ENCODE results near the gene ARHGEF7.

ARHGEF7 gene

DNA sequence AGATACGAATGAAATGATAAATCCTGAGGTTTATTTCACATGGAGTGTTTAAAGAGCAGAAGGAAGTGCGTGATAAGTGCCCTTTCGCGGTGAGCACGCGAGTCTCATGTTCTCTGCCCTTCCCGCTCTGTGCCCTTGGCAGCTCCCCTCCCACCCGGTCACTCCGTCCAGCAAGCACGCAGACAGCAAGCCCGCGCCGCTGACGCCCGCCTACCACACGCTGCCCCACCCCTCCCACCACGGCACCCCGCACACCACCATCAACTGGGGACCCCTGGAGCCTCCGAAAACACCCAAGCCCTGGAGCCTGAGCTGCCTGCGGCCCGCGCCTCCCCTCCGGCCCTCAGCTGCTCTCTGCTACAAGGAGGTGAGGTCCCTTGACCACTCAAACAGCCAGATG lies 167.9 kb downstream of the ARHGEF7 start:
- no peak for DNase-seq

DNA sequence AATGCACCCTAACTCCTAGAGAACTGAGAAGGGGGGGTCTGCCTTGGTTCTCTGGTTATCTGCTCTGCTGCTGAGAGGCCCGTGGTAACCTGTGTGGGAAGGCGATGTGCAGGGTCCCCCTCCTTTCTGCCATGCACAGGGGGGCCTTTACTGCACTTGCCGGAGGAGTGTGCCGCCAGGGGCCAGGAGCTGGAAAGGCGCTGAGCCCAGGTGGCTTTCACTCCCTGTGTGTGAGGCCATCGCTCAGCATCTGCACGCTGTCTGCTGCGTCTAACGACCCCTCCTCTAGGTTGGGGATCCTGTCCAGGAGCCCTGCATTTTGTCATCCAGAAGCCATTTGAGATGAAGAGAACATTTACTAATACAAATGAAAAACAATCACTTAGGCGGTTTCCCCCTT lies 168.3 kb downstream of the ARHGEF7 start:
- DNase-seq = no peak

DNA sequence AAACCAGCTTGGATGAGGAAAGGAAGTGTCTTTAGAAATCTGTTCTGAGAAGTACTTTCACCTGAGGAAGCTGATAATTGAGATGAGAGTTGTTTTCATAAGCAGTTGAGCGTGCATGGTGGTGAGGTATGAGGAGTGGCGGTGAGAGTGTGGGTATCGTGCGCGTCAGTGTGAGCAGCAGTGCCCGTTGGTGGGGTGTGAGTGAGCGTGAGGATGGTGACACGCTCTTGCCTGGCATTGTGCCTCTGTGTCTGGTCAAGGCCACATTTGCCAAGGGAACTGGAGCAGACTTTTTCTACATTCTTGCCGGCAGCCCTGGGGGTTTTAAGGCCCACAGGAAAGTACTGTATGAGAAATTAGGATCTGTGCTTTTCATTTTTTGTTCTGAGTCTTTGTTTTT lies 168.9 kb downstream of the ARHGEF7 start:
- DNase-seq = no peak

DNA sequence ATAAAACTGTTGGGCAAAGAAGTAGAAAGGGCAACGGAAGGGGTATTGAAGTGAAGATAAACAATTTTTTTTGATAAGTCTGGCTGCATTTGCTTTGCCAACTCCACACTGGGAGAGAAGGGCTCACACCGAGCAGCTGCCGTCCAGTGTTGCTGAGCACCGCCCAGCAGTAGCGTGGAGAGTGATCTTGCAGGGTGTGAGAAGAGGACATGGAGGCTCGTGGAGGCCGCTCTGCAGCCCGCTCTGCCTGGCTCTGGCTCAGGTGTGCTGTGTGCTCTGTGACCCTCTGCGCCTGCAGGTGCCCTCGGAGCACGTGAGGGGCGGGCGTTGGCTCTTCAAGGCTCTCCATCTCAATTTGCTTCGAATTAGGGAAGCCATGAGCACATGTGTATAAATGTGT lies 169.5 kb downstream of the ARHGEF7 start:
- no peak for DNase-seq

DNA sequence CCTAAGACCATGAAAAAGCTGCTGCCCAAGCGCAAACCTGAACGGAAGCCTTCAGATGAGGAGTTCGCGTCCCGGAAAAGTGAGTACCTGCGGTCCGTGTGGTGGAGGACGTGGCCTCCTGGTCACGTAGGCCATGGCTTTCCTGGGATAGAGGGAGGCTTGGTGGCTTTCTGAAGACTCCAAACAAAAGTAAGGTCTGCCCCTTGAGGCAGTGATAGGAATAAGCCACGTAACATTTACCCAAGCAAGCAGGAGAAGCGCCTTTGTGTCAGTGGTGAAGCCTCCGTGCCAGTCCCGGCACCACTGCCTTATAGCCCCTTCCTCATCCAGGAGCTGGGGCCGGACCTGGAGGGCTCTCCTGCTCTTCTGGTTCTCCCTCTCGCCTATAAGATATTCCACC lies 171.1 kb downstream of the ARHGEF7 start:
- no peak for DNase-seq

DNA sequence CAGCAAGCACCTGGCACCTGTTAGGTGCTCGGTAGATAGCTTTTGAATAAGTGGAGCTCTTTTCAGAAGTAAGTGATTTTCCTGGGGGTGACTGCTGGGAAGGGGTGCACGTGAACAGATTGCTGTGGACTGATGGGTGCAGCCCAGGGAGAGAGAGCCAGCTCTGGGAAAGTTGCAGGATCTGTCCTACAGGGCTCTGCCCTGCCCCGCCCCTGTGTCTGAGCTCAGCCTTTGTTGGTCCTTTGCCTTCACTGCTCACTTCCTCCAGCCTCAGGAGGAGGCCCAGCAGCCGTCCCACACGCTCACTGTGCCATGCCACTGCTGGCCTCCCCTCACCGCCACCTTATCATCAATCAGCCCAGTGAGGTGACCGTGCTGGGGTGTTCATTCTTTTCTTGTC lies 171.6 kb downstream of the ARHGEF7 start:
- no peak for DNase-seq

DNA sequence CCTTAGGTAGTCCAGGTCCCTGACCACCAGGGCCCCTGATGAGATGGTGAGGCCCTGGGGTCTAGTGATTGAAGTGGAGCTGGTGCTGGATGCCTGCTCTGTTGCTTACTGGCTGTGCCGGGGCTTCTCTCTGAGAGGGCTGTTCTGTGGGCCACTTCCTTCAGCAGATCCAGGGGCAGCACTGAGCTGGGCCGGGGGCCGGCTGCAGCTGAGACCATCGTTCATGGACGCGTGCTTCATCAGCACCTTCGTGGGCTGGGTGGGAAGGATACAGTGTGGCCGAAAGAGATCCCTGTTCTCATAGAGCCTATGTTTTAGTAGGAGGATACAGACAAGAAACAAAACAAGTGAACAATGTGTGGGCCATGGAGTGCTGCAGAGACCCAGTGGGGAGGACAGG lies 172.1 kb downstream of the ARHGEF7 start:
- no peak for DNase-seq

DNA sequence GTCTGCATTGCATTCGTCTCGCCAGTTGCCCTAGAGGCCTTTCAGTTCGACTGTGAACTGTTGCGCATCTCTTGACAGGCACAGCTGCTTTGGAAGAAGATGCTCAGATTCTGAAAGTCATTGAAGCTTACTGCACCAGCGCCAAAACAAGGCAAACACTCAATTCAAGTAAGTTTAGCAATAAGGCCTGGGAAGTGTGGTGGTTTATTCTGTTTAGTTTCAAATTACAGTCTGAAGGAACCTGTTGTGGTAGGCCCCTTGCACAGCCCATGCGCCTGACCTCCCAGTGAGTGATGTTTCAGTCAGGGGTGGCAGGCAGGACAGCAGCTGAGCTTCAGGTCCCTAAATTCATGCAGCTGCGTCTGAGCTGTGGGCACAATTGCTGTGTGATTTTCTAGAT lies 173.2 kb downstream of the ARHGEF7 start:
- no peak for DNase-seq

DNA sequence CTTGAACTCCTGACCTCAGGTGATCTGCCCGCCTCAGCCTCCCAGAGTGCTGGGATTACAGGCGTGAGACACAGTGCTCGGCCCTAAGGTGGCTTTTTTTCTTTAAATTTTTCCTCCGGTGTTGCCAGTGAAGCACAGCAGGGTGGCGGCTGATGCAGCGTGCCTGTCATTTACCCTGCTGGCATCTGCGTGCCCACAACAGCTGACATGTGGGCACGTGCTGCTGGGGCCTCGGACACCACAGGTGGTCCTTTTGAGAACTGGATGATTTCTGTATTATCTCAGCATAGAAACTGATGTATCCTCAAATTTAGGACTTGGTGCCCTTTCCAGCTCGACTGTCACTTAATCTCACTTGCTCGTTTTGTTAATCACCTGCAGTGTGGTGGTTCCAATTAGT lies 174.1 kb downstream of the ARHGEF7 start:
- DNase-seq = no peak

DNA sequence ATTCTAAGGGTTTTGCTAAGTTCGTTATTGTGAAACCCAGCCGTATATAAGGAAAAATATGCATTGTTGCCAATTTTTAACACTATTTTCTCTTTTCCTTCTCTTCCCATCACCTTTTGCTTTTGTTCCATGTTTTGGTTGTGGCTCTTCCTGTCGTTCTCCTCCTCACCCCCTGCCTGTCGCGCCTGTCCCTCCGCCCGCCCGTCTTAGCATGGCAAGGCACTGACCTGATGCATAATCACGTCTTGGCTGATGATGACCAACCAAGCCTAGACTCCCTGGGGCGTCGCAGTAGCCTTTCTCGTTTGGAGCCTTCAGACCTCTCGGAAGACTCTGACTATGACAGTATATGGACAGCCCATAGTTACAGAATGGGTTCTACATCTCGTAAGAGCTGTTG lies 176.8 kb downstream of the ARHGEF7 start:
- DNase-seq = no peak

DNA sequence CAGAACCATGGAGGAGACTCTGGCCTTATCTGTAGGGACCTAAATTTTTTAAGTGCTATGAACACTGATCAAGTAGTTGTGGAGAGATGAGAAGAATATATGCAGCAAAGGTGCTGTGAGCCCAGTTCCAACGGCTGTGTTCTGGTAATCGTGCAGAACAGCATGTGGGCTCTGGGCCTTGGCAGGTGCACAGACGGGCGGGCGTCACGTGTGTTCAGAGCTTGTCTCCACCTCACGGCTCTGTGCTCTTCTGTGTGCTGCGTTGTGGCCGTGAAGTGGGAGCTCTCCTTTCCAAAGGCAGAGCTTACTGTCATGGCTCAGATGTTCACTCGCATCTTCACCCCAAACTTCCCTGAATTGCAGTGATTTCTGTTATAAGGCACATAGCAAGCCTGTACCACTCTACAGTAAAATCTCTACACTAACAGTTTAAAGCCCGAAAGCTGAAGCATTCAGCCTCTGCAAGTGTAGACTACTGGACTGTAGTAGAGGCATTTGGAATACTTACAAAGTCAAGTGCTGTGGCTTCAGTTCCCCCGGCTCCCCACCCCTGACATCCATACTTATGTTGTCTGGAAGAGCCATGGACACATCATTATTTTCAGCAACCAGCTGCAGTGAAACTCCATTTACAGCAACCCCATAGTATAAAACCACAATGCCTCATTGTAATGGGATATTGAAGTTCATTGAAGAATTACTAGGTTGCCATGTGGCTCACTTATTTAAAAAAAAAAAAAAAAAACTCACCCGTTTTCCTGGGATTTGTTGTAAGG lies 177.8 kb downstream of the ARHGEF7 start:
- no peak for DNase-seq

DNA sequence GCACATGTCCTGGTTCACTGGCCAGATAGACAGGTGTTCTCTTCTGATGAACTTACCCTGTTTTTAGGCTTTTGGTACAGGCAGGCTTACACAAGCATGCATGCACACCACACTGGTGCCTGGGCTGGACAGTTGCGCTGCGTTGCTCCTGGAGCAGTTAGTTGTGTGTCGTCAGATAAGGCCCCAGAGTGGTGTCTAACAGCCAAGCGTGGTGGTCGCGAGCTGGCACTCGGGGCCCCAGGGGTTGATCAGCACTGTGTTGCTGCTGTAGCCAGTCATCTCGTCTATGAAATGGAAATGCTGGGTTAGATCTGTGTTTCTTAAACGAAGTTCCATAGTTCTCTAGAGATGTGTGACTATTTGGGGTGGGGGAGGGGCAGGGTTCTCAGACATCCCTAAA lies 180.8 kb downstream of the ARHGEF7 start:
- no peak for DNase-seq

DNA sequence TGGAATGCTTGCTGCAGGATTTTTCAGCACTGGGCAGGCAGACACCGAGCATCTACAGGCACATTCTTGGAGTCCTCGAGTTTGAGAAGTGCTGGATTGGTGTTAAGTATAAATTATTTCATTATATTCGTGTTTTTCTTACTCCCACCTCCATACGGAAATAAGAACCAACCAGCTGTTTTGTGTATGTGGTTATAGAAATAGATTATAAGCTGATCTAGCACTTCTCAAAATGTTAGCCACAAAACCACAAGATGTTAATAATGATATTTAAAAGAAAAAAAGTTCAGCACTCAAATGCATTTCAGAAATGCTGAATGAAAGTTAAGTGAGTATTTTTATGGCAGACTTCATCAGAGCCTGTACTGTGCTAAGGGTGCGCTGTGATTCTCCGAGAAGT lies 181.3 kb downstream of the ARHGEF7 start:
- DNase-seq = no peak

DNA sequence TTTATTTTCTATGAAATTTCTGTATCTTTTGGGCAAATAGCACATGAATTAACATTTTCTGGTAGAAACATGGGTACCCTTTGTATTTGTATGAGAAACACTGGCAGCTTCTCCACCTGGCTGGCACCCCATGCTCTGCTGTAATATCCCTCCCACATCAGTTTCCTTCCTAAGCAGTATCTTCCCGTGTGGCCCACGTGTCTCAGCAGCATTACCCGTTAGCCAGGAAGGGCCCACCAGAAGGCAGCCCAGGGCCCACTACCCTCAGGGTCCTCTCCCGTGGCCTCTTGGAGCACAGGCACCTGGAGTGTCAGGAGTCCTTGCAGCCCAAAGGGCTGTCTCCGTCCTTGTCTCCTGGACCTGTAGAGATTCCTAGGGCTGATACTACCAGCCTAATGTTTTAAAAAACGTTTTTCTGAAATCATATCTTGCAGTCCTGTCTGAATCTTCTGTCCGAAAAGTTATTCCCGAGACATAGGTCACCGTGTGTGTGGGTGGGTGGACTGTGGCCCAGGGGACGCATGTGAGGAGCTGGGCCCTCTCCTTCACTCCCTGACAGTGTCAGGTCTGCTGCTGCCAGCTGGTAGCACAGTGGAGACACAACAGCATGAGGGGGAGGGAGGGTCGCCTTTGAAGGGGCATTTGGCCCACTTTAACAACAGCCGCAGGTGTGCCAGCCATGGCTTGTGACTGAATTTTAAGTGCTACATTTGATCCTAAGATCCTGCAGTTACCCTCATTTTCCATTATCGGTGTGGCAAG lies 183.3 kb downstream of the ARHGEF7 start:
- DNase-seq = no peak

DNA sequence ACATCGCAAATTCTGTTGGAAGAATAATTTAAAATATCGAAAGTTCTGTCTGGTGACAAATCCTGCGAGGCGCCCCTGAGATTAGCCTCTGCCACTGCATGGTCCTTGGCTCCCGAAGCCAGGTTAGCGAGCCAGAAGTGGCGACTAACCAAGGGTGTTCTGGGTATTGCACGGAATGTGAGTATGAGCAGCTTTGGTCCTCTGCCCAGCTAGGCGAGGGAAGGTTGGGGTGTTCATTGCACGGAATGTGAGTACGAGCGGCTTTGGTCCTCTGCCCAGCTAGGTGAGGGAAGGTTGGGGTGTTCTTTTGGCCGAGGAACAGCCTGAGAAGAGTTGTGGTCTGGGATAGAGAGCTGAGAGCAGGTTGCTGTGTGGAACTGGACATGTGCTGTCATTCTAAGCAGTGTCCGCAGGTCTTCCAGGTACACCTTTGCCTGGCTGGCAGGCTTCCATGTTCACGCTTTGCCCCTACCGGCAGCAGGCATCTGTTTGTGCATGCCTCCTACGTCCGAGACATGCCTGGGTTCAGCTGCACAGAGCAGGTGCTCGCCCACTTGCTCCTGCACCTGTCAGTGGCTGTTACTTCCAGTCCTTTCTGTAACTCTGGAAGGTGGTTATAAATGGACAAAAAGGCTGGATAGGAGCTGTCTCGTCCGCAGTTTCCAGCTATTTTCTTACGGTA lies 187.1 kb downstream of the ARHGEF7 start:
- DNase-seq = no peak

DNA sequence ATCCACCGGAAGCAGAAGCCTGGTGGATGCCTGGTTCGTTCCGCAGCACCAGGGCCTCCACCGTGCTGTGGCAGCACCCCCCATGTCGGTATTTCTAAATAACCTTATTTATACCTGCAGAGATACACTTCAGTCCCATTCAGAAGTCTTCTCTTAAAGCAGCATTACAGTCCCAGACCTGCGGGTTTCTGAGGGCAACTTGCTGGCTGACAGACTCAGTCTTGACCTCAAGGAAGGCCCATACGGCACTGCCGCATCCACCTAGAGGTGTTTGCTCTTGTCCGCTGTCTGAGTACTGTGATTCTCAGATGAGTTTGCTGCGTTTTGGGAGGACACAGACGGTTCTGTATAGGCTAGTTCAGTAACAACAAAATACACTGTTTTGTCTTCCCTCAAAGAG lies 188.4 kb downstream of the ARHGEF7 start:
- no peak for DNase-seq

DNA sequence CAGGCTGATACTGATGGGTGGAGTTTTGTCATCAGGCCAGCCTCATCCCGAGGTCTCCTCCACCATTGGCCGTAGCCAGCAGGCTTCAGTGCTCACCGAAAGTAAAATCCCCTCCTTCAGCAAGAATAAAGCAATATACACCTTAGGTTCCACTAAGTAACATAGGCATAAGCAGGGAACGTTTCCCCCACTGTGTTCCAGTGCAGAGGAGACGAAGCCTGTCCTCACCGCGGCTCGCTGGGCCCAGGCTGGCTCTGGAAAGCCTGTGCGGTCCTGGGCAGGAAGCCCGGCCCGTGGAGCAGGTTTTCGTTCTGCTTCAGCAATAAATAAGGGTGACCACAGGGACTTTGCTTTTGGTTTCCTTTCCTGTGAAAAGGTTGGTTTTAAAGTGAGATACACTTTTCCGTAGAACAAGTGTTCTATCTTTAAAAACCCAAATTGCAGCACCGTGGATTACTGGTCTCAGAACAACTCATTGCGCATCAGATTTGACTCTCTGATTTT lies 189.0 kb downstream of the ARHGEF7 start:
- DNase-seq = no peak

DNA sequence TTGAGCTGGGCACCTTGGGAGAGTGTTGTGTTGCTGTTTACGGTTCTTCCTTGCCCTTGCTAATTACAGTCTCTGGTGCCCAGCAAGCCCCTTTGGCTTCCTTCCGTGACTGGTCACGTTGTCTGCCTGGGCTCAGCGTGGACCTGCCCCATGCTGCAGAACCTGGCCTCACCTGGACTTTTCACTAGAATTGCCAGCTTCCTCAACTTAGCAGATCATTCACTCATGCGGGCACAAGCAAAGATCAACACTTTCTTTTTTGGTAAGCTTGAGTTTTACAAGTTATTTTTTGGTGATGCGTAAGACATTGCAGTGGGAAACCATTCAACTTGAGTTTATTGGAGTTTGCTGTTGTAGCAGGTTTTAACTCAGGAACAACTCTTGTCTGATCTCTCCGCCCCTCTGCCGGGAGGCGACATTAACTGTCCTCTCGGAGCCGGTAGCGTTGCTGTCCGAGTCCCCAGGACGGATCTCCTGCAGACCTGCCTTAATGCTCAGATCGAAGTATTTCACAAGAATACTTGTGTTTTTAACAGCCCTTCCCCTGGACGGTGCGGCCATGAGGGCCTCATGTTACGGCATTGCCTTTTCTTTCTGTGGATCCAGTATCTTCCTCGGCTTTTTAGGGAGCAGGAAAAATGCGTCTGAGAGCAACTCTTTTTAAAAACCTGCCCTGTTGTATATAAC lies 189.6 kb downstream of the ARHGEF7 start:
- DNase-seq = no peak

DNA sequence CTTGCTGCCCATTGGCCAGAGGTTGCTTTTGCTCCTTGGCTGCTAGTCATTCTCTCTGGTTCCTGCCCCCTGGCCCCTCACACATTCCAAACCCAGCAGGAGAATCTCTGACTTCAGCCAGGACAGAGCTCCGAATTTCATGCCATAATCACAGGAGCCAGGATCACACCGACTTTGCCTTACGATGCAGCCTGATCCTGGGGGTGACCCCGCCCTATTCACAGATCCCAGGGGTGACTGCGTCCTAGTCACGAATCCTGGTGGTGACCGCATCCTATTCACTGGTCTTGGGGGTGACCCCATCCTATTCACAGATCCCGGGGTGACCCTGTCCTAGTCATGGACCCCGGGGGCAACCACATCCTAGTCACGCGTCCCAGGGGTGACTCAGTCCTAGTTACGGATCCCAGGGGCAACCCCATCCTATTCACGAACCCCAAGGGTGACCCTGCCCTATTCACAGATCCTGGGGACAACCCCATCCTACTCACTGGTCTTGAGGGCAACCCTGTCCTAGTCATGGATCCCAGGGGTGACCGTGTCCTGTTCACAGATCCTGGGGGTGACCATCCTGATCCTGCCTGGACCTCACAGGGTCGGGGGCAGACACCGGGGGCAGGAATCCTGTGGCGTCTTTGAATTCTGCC lies 198.0 kb downstream of the ARHGEF7 start:
- DNase-seq = no peak

DNA sequence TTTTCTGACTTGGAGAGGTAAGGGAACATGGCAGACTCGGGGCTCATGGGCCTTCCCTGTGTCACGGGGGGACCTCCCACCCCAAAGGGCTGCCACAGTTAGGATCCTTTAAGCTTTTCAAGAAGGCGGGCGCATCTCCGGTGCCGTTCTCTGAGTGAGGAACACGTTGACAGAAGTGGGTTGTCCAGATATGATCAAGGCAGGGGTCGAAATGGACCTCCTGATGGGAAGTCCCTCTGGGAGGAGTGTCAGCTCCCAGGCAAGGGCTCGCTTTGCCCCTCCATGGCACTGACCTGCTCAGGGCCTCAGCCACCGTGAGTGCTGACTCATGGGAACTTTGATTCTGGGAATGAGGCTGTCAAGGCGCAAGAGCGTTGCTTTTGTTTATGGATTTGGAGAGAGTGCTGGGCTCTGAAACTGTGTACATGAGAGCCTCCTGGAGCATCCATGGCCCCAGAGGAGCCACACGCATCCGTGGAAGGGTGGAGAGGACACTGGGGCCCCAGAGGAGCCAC lies 198.9 kb downstream of the ARHGEF7 start:
- DNase-seq = no peak

DNA sequence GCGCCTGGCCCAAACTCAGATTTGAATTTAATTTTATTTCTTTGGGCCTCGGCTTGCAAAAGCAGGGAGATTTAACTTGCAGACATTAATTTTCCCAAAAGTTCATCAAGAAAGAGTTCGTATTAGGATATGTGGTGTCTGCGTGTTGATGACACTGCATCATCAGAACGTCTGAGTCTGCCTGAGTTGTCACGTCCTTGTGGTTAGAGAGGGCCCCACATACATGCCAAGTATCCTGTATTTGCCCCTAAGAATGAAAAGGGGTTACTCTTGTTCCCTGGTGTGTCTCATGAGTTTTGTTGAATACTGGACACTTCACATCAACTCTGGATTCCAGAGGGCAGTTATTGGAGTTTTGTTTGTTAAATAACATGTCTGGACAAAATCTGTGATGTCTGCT lies 199.7 kb downstream of the ARHGEF7 start:
- DNase-seq = no peak

DNA sequence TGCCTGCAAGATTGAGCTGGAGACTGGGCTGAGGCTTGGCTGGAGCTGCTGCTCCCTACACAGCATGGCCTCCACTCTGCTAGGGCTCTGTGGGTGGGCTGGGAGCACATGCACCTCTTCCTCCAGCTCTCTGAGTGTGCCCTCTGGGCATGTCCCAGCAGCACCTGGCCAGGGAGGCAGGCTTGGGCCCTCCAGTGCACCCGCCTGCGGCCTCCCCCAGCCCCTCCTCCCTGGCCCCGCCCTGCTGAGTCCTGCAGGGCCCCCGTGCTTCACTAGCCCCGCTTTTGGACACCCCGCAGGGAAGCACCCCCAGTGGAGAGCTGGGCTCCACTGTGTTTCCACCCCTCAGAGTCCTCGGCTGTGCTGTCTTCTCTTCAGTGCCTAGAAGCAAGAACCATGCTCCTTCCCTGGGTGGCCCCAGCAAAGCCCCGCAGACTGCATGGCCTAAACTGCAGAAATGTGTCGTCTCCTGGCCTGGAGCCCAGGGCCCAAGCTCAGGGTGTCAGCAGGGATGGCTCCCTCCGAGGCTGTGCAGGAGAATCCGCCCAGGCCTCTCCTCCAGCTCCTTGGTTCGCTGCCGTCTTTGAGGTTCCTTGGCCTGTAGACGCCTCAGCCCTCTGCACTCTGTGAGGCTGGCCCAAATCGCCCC lies 200.4 kb downstream of the ARHGEF7 start:
- DNase-seq = no peak

Measured in NCI-H446 treated with DMSO at 0.1 percent for 48 hours (cell line).